Activated CD4-positive, alpha-beta T cell treated with anti-CD3 and anti-CD28 coated beads for 24 hours (primary cell): Measurements from ENCODE around the gene CHERP.
"Not testable (repeated sequence)": the region's sequence is repeated elsewhere in the genome, so short reads cannot be mapped to it uniquely, and the experiment has no call there.

Experiments
- DNase-seq, 2 donors: peaks; one replicate each; pipeline ENCODE4 v3.0.0-alpha.2; 2020; ENCODE audit warnings: low read depth in 2 of 2

The CHERP gene

DNA sequence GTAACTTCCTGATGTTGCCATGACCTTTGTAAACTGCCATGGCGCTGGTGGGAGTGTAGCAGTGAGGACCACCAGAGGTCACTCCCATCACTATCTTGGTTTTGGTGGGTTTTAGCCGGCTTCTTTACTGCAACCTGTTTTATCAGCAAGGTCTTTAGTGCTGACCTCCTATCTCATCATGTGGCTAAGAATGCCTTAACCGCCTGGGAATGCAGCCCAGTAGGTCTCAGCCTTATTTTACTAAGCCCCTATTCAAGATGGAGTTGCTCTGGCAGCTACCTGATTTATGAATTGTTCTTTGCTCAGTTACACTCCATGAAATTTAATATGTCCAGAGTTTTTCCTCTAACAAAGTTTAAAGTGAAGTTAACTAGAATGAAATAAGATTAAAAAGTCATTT lies 65.8 kb downstream of the CHERP start:
- DNase-seq: no peak

DNA sequence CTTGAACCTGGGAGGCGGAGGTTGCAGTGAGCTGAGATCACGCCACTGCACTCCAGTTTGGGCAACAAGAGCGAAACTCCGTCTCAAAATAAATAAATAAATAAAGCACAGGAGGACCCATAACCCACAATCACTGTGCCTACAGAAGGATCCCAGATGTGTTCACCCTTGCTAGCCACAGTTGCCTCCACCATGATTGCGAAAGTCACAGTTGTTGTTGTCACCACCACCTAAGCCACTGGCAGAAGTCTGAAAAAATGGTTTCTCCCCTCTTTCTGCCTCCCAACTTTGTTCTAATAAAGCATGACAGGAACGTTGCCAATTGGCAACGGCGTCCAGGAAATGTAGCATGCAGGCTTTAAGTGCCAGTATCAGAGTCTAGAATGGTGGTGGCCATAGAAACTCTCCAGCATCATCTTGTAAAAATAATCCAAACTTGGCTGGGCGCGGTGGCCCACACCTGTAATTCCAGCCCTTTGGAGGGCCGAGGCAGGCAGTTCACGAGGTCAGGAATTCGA lies 68.3 kb downstream of the CHERP start:
- no peak for DNase-seq

DNA sequence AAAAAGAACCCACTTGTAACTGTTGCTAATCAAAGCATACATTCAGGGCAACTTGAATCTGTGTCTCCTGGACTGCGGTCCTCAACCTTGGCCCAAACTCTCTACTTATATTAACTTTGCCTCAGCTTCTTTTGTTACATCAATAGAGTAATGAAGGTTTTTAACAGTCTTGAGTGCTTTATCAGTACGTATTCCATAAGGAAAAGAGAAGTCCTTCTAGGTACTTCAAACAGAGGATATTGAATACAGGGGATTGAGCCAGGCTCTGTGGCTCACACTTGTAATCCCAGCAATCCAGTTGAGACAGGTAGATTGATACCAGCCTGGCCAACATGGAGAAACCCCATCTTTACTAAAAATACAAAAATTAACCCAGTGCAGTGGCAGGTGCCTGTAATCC lies 69.2 kb downstream of the CHERP start:
- DNase-seq: no peak

DNA sequence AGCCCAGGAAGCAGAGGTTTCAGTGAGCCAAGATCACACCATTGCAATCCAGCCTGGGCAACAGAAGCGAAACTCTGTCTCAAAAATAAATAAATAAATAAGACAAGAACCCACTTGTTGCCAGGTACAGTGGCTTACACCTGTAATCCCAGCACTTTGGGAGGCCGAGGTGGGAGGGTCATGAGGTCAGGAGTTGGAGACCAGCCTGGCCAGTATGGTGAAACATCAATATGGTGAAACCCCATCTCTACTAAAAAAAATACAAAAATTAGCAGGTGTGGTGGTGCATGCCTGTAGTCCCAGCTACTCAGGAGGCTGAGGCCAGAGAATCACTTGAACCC lies 69.7 kb downstream of the CHERP start:
- DNase-seq: not testable (repeated sequence)

DNA sequence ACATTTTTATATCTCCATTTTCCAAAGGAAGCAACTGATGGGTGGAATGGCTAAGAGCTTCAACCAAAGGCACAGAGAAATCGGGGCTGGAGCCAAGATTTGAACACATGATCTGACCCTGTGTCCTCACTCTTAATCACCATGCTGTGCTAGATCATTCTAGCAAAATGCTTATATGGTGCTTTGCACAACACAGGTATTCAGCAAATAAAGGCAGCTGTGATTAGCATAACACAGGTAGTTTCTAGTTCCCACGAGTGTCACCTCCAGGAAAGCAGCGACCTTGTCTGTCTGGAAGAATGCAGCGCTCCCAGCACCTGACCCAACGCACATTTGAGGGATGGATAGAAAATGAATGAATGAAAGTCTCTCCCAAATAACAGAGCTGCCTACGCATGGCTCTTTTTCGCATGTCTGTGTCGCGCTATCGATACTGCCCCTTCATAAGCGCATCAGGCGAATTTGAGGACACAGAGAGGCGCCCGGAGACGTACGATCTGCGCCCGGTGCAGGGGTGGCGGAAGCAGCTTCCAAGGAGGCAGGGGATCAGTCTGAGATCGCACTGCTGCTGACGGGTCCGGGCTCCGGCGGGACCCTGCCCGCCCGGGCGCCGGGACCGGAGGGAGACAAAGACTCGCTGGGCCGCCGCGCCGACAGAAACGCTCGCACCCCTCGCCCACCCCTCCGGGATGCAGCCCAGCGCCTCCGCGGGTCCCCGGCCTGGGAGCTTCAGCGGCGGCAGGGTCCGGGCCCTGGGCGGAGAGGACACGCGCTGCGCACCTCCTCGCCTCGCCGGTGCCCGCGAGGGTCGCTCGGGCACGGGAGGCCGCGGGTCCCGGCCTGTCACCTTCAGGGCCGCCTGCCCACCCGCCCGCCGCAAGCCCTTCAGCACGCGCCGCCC lies 71.1 kb downstream of the CHERP start:
- no peak for DNase-seq

DNA sequence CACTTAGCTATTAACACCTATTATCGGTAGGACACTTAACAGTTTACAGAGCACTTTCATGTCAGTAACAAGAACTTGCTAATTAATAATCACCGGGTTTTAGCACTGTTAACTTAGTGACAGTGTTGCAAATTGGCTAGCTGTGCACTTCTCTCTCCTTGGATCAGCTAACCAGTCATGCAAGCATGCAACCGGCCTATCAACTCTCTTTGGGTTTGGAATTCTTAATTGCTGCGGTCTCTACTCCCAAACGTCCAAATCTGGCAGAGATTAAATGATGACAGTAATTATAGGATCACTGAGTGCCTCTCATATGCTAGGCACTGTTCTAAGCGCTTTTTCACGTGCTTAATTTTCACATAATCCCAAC lies 71.7 kb downstream of the CHERP start:
- DNase-seq: no peak
